UCSD-AML1 (cell line): Measurements from ENCODE around the gene CCSER1.
"Not testable (repeated sequence)": the region's sequence is repeated elsewhere in the genome, so short reads cannot be mapped to it uniquely, and the experiment has no call there.

Experiments used
- DNase-seq: peaks from one replicate; lab custom pipeline; 2025; ENCODE audit not compliant: unreplicated experiment; lab: John Stamatoyannopoulos, UW

CCSER1 gene

DNA sequence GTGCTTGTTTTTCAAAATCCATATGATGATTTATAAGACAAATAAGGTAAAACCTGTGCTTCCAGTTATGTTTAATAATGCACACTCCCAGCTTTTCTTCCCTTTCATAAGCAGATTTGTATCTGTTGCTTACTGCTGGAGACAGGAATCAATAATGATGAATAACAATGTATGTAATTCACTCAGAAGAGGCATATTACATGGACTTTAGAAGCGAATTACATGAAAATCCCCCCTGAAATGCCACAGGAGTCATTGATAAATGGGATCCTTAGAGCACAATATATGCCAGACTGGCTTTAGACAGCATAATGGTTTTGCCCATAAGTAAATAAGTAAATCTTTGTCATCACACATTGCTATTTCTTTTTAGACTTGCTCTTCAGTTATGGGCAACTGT lies 892.3 kb downstream of the CCSER1 start:
- DNase-seq, result no peak

GRCh38 chr4:91025241-91026148 lies 898.3 kb downstream of the CCSER1 start:
- no peak for DNase-seq

GRCh38 chr4:91028228-91028627 lies 901.0 kb downstream of the CCSER1 start:
- no peak for DNase-seq

- DNase-seq, result no peak
Measured at GRCh38 chr4:91031761-91032160, 904.6 kb downstream of the CCSER1 start.

- DNase-seq, result no peak
Measured at GRCh38 chr4:91032725-91033445, 905.7 kb downstream of the CCSER1 start.

- no peak for DNase-seq
Measured at GRCh38 chr4:91035276-91035675, 908.1 kb downstream of the CCSER1 start.

GRCh38 chr4:91037951-91038350 lies 910.8 kb downstream of the CCSER1 start:
- no peak for DNase-seq

DNA sequence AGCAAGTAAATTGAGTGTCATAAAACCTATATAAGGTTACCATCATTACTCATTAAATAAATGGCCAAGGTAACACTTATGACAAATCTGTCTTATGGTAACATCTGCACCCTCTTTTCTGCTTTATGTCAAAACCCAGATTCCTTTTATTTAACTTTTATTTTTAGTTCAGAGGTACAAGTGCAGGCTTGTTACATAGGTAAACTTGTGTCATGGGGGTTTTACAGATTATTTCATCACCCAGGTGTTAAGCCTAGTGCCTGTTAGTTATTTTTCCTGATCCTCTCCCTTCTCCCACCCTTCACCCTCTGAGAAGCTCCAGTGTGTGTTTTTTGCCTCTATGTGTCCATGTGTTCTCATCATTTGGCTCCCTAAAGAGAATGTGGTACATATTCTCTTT lies 930.7 kb downstream of the CCSER1 start:
- no peak for DNase-seq

DNA sequence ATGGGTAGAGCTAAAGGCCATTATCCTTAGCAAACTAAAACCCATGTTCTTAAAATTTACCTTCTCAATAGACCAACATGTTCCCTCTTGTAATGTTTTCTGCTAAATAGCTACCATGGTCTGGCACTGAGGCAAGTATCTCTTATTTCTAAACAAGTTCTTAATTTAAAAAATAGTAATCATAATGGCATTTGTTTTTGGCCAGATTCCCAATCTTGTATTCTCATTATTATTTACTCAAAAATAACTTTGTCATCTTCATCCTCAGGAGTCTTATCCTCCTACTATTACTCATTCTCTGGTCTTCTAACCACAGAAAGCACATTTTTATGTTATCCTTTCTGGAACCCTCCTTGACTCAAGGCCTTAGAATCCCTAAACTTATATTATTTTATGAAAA lies 931.2 kb downstream of the CCSER1 start:
- no peak for DNase-seq

DNA sequence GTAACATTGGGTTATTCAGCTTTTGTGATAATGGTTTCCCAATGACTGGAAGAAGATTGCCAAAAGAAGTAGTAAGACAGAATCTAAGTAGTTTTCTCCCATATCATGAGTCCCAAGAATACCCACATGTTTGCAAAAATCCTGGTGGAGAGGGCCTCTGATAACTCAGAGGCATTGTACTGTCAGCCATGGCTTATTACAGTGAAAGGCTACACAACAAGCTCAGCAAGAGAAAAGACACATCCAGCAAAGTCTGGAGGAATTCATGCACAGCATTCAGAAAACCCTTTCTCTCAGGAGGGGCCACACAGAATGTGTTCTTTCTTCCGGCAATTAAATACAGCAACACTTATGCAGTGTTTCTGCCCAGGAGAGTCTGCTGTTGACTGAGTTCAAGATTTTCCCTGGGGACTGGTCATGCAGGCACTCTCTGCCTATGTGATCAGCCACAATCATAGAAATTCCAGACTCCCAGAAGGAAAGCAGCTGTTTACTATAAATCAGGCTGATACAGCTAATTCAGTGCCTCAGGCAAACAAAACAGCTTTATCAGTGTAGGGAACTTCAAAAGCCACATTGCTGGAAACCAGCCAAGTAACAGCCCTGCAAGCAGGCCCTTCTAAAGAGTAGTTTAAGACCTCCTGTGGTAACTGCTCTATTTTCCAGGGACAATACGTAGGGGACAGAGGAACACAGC lies 937.1 kb downstream of the CCSER1 start:
- no peak for DNase-seq

DNA sequence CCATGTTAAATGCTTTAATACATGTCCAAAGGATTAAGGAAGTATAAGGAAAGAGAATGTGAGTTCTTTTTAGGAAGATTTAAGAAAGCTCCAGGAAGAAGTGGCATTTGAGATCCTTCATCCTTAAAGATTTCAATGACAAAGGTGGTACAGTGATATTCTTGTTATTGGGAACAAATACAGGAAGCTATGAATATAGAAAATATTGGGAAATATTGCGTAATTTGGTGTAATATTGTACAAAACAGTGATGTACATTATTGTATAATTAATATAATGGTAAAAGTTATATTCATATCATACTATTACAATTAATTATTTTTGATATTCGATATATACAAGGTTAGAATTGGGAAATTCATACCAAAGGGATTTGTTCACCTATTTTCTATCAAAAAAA lies 937.9 kb downstream of the CCSER1 start:
- DNase-seq, result no peak

DNA sequence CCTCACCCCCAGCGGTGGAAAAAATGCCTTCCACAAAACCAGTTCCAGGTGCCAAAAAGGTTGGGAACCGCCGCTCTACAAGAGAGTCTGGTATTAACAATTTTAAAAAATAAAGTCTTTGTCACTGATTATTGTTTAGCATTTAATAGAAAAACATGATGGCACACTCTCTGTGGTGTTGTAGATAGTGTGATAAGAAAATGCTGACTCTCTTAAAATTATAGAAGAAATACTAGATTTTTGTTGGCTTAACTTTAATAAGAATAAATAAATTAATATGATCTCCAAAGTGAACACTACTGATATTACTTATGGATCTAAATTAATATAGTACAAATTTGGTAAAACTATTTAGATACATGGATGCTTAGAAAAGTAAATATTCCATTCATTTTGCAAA lies 943.5 kb downstream of the CCSER1 start:
- DNase-seq, result no peak

DNA sequence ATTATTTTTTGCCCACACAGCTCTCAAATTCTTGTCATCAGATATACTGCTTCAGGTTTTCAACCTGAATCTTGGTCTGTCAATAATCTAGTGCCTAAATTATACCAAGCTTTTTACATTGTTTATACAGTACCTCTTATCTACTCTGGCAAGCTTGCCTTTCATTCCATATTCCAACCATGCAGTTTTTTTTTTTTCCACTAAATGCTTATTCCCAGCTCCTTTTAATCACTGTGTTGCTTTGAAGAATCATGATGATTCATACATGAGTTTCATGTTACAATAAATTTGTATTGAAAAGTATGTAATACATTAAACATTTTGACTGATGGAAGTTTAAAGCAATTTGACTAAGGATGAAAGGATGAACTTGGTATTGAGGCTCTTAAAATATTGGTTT lies 949.0 kb downstream of the CCSER1 start:
- DNase-seq, result no peak

GRCh38 chr4:91085961-91086360 lies 958.8 kb downstream of the CCSER1 start:
- DNase-seq, result no peak

DNA sequence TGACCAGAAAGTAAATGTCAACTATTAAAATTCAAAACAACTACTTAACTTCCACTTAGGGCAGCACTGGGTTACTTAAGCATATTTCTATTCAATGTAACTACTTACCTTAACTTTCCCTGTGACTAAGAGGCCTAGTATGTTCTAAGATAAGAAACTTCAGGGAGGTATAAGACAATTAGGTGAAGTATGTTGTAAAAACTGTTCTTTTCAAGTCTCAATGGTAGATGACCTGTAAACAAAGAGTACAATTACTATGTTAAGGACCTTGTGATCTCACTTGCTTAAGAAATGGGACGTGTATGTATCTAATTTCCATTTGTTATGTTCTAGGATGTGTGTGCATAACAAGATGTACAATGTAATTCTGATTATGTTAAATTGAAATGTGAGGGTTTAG lies 960.5 kb downstream of the CCSER1 start:
- DNase-seq, result no peak

DNA sequence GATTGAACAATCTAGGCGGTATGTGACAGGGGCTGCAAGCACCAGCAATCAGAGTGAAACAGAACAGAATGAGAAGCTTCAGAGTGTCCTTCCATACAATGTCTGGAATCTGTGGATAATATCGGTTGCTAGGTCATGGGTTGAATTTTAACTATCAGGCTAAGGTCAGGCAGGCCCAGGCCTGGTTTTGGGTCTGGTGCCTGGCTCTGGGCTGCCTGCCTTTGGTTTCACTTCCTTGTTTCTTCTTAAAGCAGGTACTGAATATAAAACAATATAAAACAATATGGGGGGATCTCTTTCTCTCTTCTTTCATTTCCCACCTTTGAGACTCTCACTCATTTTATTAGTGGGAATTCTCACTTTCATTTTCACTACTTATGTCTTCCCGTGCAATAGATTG lies 962.0 kb downstream of the CCSER1 start:
- DNase-seq, result no peak

- no peak for DNase-seq
Measured at GRCh38 chr4:91092398-91092980, 965.3 kb downstream of the CCSER1 start.

- not testable (repeated sequence) for DNase-seq
Measured at GRCh38 chr4:91094220-91094619, 967.0 kb downstream of the CCSER1 start.

DNA sequence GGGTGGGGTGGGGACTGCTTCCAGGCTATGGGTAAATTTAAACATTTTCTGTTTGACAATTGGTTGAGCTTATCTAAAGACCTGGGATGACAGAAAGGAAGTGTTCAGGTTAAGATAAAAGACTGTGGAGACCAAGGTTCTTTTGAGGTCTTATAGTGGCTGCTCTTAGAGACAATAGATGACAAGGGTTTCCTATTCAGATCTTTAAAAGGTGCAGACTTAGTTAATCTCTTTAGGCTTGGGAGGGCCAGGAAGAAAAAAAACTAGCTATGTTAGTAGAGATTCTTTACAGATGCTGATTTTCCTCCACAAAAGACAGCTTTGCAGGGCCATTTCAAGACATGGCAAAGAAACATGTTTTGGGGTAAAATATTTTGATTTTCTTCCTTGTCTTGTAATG lies 972.5 kb downstream of the CCSER1 start:
- DNase-seq, result no peak

DNA sequence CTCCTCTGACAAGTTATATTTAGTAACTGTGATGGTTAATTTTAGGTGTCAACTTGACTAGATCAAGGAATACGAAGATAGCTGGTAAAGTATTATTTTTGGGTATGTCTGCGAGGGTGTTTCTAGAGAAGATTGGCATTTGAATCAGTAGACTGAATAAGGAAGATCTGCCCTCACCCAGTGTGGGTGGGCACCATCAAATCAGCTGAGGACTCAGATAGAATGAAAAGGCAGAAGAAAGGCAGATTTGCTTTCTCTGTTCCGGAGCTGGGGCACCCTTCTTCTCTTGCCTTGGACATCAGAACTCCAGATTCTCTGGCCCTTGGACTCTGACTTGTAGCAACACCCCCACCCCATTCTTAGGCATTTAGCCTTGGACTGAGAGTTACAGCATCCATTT lies 981.6 kb downstream of the CCSER1 start:
- no peak for DNase-seq

DNA sequence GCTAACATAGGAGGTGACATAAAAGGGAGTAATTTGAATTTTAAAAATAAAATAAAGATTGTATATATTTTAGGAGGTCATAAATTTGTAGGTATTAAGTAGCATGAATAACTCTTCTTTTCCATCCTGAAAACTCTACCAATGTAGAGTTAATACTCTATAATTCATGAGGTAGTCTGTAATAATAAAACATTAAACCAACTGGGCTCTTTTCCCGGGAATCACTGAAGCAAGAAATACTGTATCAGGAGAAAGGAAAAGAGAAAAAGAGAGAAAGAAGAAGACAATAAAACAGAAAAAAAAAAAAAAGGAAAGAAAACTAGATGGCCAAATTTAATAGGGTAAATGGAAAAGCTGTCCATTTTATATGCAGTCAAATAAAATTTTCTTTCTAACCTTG lies 984.4 kb downstream of the CCSER1 start:
- DNase-seq, result no peak
